GM12878 (cell line): ENCODE measurements around the gene KLF8. TPM values are rescaled to one million over a fixed set of nuclear protein-coding genes. Genes with fewer than 3 reads are reported as not detected.
A peak's percentile ranks its signal among the peaks of the same experiment; 100 is the strongest.

Source experiments
- ATAC-seq: fragments of 200-7000 bp; cut with Tn5 transposase; 3 replicates; pipeline ENCODE4 v1.9.1; 2020; ENCODE audit warnings: mild to moderate bottlenecking, moderate library complexity
- BruUV-seq: library from RNA; stranded (reverse); fragments of 400-500 nt; replicated peaks from 2 replicates; lab custom pipeline; 2021; lab: Mats Ljungman, UMichigan
- CTCF ChIA-PET: fragments of 300-600 bp; sonication (Branson Sonifier 250); formaldehyde crosslinking; extraction: SDS; loops from one replicate; lab custom pipeline; 2021; ENCODE audit warnings: inconsistent platforms; lab: Yijun Ruan, JAX
- POLR2A ChIA-PET: fragments of 350-600 bp; formaldehyde crosslinking; extraction: SDS; loops from one replicate; lab custom pipeline; 2021; ENCODE audit warnings: inconsistent platforms; lab: Charles Lee
- RAD21 ChIA-PET: fragments of 300-600 bp; sonication (Branson Sonifier 250); formaldehyde crosslinking; loops from one replicate; lab custom pipeline; 2023; ENCODE audit warnings: antibody characterized with exemption; ENCODE audit not compliant: unreplicated experiment; lab: Charles Lee
- SMC1A ChIA-PET: fragments of 300-600 bp; sonication (Branson Sonifier 250); formaldehyde crosslinking; loops from one replicate; lab custom pipeline; 2023; ENCODE audit not compliant: unreplicated experiment, uncharacterized antibody; lab: Charles Lee
- DNase-seq: peaks from one replicate; pipeline ENCODE4 v3.0.0-alpha.2; 2011; ENCODE audit warnings: low read depth, low spot score
- FAIRE-seq: peaks from 3 replicates; lab custom pipeline; 2011; peaks lifted over from hg19 to GRCh38; lab: Jason Lieb, UNC
- H2AFZ ChIP-seq: 2 replicates; pipeline ENCODE4 v1.6.0; 2011; ENCODE audit warnings: low read depth, low read length, control low read depth; ENCODE audit not compliant: control insufficient read depth
- H3K27ac ChIP-seq: 2 replicates; pipeline ENCODE4 v1.5.1; 2011; ENCODE audit warnings: control low read depth; ENCODE audit not compliant: control insufficient read depth, insufficient read depth
- H3K27me3 ChIP-seq, 2 experiments: replicated peaks in 1 of 2; 2 replicates each; pipeline versions ENCODE4 v1.6.0 to v1.6.1; 2011; ENCODE audit warnings: low read length in 1 of 2; ENCODE audit not compliant: control insufficient read depth in 2 of 2, insufficient read depth in 2 of 2
- H3K36me3 ChIP-seq, 2 experiments: 2 replicates each; pipeline ENCODE4 v1.5.1; 2011; ENCODE audit warnings: low read length in 1 of 2; ENCODE audit not compliant: control insufficient read depth in 2 of 2, insufficient read depth in 2 of 2
- H3K4me1 ChIP-seq: 2 replicates; pipeline ENCODE4 v1.6.1; 2011; ENCODE audit warnings: mild to moderate bottlenecking, low read length, moderate library complexity, mixed read lengths; ENCODE audit not compliant: control insufficient read depth, insufficient read depth
- H3K4me2 ChIP-seq: 2 replicates; pipeline ENCODE4 v1.6.0; 2011; ENCODE audit warnings: control low read depth; ENCODE audit not compliant: control insufficient read depth, insufficient read depth
- H3K4me3 ChIP-seq: fragments of 200-600 bp; sonication (generic); 2 replicates; pipeline ENCODE4 v1.5.1; 2016
- H3K79me2 ChIP-seq: 2 replicates; pipeline ENCODE4 v1.6.0; 2011; ENCODE audit warnings: low read length; ENCODE audit not compliant: control insufficient read depth, insufficient read depth
- H3K9ac ChIP-seq: 2 replicates; pipeline ENCODE4 v1.8.0; 2011; ENCODE audit warnings: low read length, control low read depth, mixed read lengths; ENCODE audit not compliant: control insufficient read depth, insufficient read depth
- H3K9me3 ChIP-seq: replicated peaks from 3 replicates; pipeline ENCODE4 v1.5.1; 2011; ENCODE audit warnings: mild to moderate bottlenecking, low read length; ENCODE audit not compliant: control insufficient read depth, insufficient read depth
- H4K20me1 ChIP-seq: 2 replicates; pipeline ENCODE4 v1.6.0; 2011; ENCODE audit not compliant: control insufficient read depth, insufficient read depth
- BCLAF1 ChIP-seq: fragments of 450-650 bp; IDR thresholded peaks from 2 replicates; pipeline ENCODE4 v1.6.1; 2017; ENCODE audit warnings: antibody characterized with exemption, mild to moderate bottlenecking, moderate library complexity
- BHLHE40 ChIP-seq, 2 experiments: fragments of 450-650 bp in 1 of 2; IDR thresholded peaks; 2 replicates each; pipeline ENCODE4 v1.6.1; 2011 to 2017; ENCODE audit warnings: low read depth in 2 of 2, borderline replicate concordance in 1 of 2, improper control_type of control experiment in 1 of 2, low read length in 1 of 2, mild to moderate bottlenecking in 1 of 2
- CREB1 ChIP-seq: IDR thresholded peaks from 2 replicates; pipeline ENCODE4 v1.6.1; 2012; ENCODE audit warnings: low read depth, mild to moderate bottlenecking, inconsistent platforms
- CREM ChIP-seq: IDR thresholded peaks from 2 replicates; pipeline ENCODE4 v1.6.1; 2014; ENCODE audit warnings: antibody characterized with exemption, low read depth
- ETV6 ChIP-seq, 2 experiments: fragments of 450-650 bp in 1 of 2; IDR thresholded peaks in 1 of 2; conservative IDR thresholded peaks in 1 of 2; 2 replicates each; pipeline ENCODE4 v1.6.1; 2014; ENCODE audit warnings: antibody characterized with exemption in 1 of 2, borderline replicate concordance in 1 of 2, low read depth in 1 of 2, mild to moderate bottlenecking in 1 of 2, moderate library complexity in 1 of 2
- MAX ChIP-seq: IDR thresholded peaks from 2 replicates; pipeline ENCODE4 v1.6.1; 2012; ENCODE audit warnings: low read depth, low read length, improper control_type of control experiment
- MLLT1 ChIP-seq: fragments of 450-650 bp; IDR thresholded peaks from 2 replicates; pipeline ENCODE4 v1.6.1; 2016; ENCODE audit warnings: mild to moderate bottlenecking
- NFIC ChIP-seq: IDR thresholded peaks from 2 replicates; pipeline ENCODE4 v1.6.1; 2012; ENCODE audit warnings: low read depth, mild to moderate bottlenecking, inconsistent platforms, low read length, moderate library complexity
- PBX3 ChIP-seq: IDR thresholded peaks from 2 replicates; pipeline ENCODE4 v1.6.1; 2011; ENCODE audit warnings: mild to moderate bottlenecking, low read depth, low read length, moderate library complexity; ENCODE audit not compliant: insufficient replicate concordance
- SMC3 ChIP-seq: IDR thresholded peaks from 2 replicates; pipeline ENCODE4 v1.6.1; 2011; ENCODE audit warnings: low read length, improper control_type of control experiment, borderline replicate concordance
- TARDBP ChIP-seq: IDR thresholded peaks from 2 replicates; pipeline ENCODE4 v1.6.1; 2016; ENCODE audit warnings: borderline replicate concordance
- ZZZ3 ChIP-seq: IDR thresholded peaks from 2 replicates; pipeline ENCODE4 v1.6.1; 2011; ENCODE audit warnings: low read depth; ENCODE audit not compliant: control insufficient read depth, insufficient read length
- WGBS: methylation state at CpG from one replicate; pipeline ENCODE4 v1.1.6; 2016; ENCODE audit warnings: low lambda C conversion rate; ENCODE audit not compliant: insufficient replicate concordance, insufficient coverage; ENCODE audit errors: missing lambda C conversion rate; 5-methylcytosine and 5-hydroxymethylcytosine counted together
- in situ Hi-C: fragments of 300-500 bp; cut with MboI; formaldehyde crosslinking; loops from 9 replicates; pipeline ENCODE4 v1.14.3; 2018; ENCODE audit warnings: mixed read lengths
- intact Hi-C: fragments of 100-400 bp; cut with micrococcal nuclease; formaldehyde crosslinking; loops from one replicate; pipeline ENCODE4 v1.14.2; 2022; ENCODE audit not compliant: unreplicated experiment
- polyA plus RNA-seq, 11 experiments: library from polyadenylated mRNA; depleted of rRNA in 4 of 11; unstranded in 6 of 11; stranded (reverse) in 5 of 11; fragments of >200 nt; fragmentation: Nextera tagmentation in 4 of 11; fragmentation: Illumina TruSeq in 1 of 11; extraction: Ambion mirVana in 4 of 11; extraction: Trizol in 1 of 11; gene quantifications; 1 replicate in 1 of 11; 2 replicates in 10 of 11; pipeline versions ENCODE4 v1.2.1 to v1.2.3, GENCODE V29; 2011 to 2016; ENCODE audit warnings: inconsistent platforms in 2 of 11, missing spikeins in 2 of 11, low read depth in 1 of 11
- total RNA-seq, 4 experiments: library from RNA; depleted of rRNA in 3 of 4; stranded (reverse); fragments of >200 nt in 3 of 4; fragmentation: Illumina TruSeq in 1 of 4; extraction: Trizol in 1 of 4; gene quantifications; 2 replicates each; pipeline versions ENCODE4 v1.2.1 to v1.2.3, GENCODE V29; 2013 to 2021
- TF ChIP-seq, protein P1 (sequence below), 3 experiments: IDR thresholded peaks in 2 of 3; conservative IDR thresholded peaks in 1 of 3; 2 replicates each; pipeline ENCODE4 v1.5.1; 2011; ENCODE audit warnings: low read depth in 3 of 3, low read length in 3 of 3, mild to moderate bottlenecking in 3 of 3, control low read depth in 2 of 3, moderate library complexity in 2 of 3, inconsistent platforms in 1 of 3, mixed read lengths in 1 of 3; ENCODE audit not compliant: control insufficient read depth in 2 of 3, insufficient read depth in 1 of 3; ENCODE audit errors: extremely low read depth in 1 of 3

The KLF8 gene
- total and polyA plus RNA-seq, 10 of the 15 experiments (the other 5 are each of a cell fraction or from before 2014, with no cell fraction given), result 0.31 to 27.3 (median 0.99) TPM

- ChIA-PET RAD21 (interaction anchor here (0.6 to 2.6 kb wide), 15 partner anchors 10 to 1593 kb away, joined by 3 to 24 read pairs (median 4); partner anchors contain the start of gene RRAGB), SMC1A (interaction anchor here (1.3 to 4.0 kb wide), 9 partner anchors 9 to 495 kb away, joined by 3 to 26 read pairs (median 4); no protein-coding TSS in a partner anchor), POLR2A (interaction anchor here (0.6 to 1.5 kb wide), 8 partner anchors 10 to 781 kb away, joined by 3 to 5 read pairs (median 3); partner anchors contain the start of genes MAGEH1, NBDY and USP51), CTCF (interaction anchor here (0.7 to 8.6 kb wide), 10 partner anchors 10 to 515 kb away, joined by 3 to 58 read pairs (median 6); partner anchors contain the start of gene RRAGB)
- no TSS peak for BruUV-seq
- Histone ChIP-seq H2AFZ (no peak overlapping the region), H3K4me1 (no peaks in the 10 kb centered on the region), H3K4me2 (peak overlapping the region; percentile 30; the same call in 1 of the 2 replicates), H3K27me3 (no peaks in the 10 kb centered on the region), H3K9me3 (no peaks in the 10 kb centered on the region), H3K4me3 (peak overlapping the region; percentile 49), H3K27ac (no peak overlapping the region), H3K36me3 (no peaks in the 10 kb centered on the region), H3K9ac (peak overlapping the region; percentile 38; the same call in 1 of the 2 replicates), H3K79me2 (no peaks in the 10 kb centered on the region), H4K20me1 (no peaks in the 10 kb centered on the region)
- FAIRE-seq, result no peak
- TF ChIP-seq CREB1, result no peak
- TF ChIP-seq MLLT1, result no peak
- no peak for TF ChIP-seq MAX
- TF ChIP-seq PBX3, result no peak
- TF ChIP-seq TARDBP, result no peak
- TF ChIP-seq BHLHE40 (IDR thresholded peaks at IDR 0.05; ENCODE audit: borderline replicate concordance in 1 of 2, low read depth in 2 of 2, low read length in 1 of 2), result no peak
- TF ChIP-seq NFIC, result no peak
- no peak for TF ChIP-seq SMC3
- no peak for TF ChIP-seq BCLAF1
- no peak for TF ChIP-seq ZZZ3
- TF ChIP-seq, protein P1, sequence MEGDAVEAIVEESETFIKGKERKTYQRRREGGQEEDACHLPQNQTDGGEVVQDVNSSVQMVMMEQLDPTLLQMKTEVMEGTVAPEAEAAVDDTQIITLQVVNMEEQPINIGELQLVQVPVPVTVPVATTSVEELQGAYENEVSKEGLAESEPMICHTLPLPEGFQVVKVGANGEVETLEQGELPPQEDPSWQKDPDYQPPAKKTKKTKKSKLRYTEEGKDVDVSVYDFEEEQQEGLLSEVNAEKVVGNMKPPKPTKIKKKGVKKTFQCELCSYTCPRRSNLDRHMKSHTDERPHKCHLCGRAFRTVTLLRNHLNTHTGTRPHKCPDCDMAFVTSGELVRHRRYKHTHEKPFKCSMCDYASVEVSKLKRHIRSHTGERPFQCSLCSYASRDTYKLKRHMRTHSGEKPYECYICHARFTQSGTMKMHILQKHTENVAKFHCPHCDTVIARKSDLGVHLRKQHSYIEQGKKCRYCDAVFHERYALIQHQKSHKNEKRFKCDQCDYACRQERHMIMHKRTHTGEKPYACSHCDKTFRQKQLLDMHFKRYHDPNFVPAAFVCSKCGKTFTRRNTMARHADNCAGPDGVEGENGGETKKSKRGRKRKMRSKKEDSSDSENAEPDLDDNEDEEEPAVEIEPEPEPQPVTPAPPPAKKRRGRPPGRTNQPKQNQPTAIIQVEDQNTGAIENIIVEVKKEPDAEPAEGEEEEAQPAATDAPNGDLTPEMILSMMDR (IDR thresholded peaks at IDR 0.05 in 2 of 3, conservative IDR thresholded peaks at IDR 0.05 in 1 of 3; ENCODE audit: control insufficient read depth in 2 of 3, extremely low read depth in 1 of 3, insufficient read depth in 1 of 3, low read depth in 3 of 3, low read length in 3 of 3), result no peak
- no peak for TF ChIP-seq ETV6 (conservative IDR thresholded peaks at IDR 0.05 in 1 of 2, IDR thresholded peaks at IDR 0.05 in 1 of 2; ENCODE audit: borderline replicate concordance in 1 of 2, low read depth in 1 of 2)
- no peak for TF ChIP-seq CREM
- DNase-seq, result no peak
- ATAC-seq, result peak; percentile 63
- in situ Hi-C loops (loop anchor here (25.0 kb wide), 2 partner anchors 746 to 1071 kb away; partner anchors contain the start of gene USP51), intact Hi-C loops (loop anchor here (5.0 kb wide), 2 partner anchors 316 to 516 kb away; partner anchors contain the start of gene RRAGB)
- WGBS, result 26% methylated on average over 17 of the region's 17 CpGs
Measured at GRCh38 chrX:56233100-56233499, 944 bp downstream of the KLF8 start.
